ENCODE data around the gene TMEM165.

Gene TMEM165

GRCh38 chr4:55405073-55405472 lies 9.3 kb downstream of the TMEM165 start:
- ATAC-seq (ENCODE audit: low read depth) (no peak), DNase-seq (ENCODE audit: low spot score in 2 of 2) (no peak)
- Mint-ChIP-seq H3K36me3 (peaks cover 21% of the 10 kb centered on the region), H3K4me3 (no peak overlapping the region), H3K4me1 (peaks cover 31% of the 10 kb centered on the region), H3K27me3 (no peaks in the 10 kb centered on the region), H3K27ac (peak overlapping the region; percentile 20), H3K9me3 (no peaks in the 10 kb centered on the region)

DNA sequence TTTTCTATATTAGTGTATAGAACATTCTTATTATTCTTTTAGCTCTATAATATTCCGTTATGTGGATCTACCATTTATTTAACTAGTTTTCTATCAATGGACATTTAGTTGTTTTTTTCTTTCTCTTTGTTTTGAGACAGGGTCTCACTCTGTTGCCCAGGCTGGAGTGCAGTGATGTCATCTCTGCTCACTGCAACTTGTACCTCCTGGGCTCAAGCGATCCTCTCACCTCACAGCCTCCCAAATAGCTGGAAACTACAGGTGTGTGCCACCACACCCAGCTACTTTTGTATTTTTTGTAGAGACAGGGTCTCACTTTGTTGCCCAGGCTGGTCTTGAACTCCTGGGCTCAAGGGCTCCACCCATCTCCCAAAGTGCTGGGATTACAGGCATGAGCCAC lies 10.8 kb downstream of the TMEM165 start:
- Mint-ChIP-seq H3K4me1 (peaks cover 28% of the 10 kb centered on the region), H3K27ac (no peak overlapping the region), H3K4me3 (no peak overlapping the region), H3K27me3 (no peaks in the 10 kb centered on the region), H3K36me3 (peaks cover 19% of the 10 kb centered on the region), H3K9me3 (no peaks in the 10 kb centered on the region)
- ATAC-seq (ENCODE audit: low read depth) (no peak), DNase-seq (ENCODE audit: low spot score in 2 of 2) (no peak)

GRCh38 chr4:55407119-55407518 lies 11.4 kb downstream of the TMEM165 start:
- peaks cover 28% of the 10 kb centered on the region for H3K4me1 Mint-ChIP-seq
- no peak overlapping the region for H3K27ac Mint-ChIP-seq
- H3K27me3 Mint-ChIP-seq, result no peaks in the 10 kb centered on the region
- no peaks in the 10 kb centered on the region for H3K9me3 Mint-ChIP-seq
- ATAC-seq (ENCODE audit: low read depth) (no peak), DNase-seq (ENCODE audit: low spot score in 2 of 2) (no peak)
- no peak overlapping the region for H3K4me3 Mint-ChIP-seq
- H3K36me3 Mint-ChIP-seq, result peaks cover 19% of the 10 kb centered on the region

DNA sequence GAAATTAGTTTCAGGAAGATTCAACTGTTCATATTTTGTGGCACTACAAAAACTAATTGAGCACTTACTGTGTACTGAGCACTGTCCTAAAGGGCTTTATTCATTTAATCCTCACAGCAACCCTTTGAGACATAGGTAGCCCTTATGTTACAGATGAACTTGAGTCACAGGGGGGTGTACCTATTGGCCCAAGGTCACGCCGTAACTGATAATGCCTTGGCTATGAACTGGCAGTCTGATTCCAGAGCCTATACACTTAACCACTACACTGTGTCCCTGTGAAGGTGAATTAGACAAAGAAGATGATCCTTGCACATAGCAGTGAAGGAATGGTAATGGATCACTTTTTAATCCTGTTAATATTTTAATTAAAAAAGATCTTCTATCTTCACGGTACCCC lies 12.0 kb downstream of the TMEM165 start:
- Mint-ChIP-seq H3K4me3 (no peak overlapping the region), H3K27ac (no peak overlapping the region), H3K27me3 (no peaks in the 10 kb centered on the region)

GRCh38 chr4:55409468-55410171 lies 13.9 kb downstream of the TMEM165 start:
- Mint-ChIP-seq H3K4me1 (peaks cover 23% of the 10 kb centered on the region), H3K27ac (peak overlapping the region; percentile 80), H3K4me3 (peak overlapping the region; percentile 44), H3K27me3 (no peaks in the 10 kb centered on the region), H3K36me3 (peaks cover 13% of the 10 kb centered on the region), H3K9me3 (no peaks in the 10 kb centered on the region)
- DNase-seq (ENCODE audit: low spot score in 2 of 2) (peak; percentile 51 to 57), ATAC-seq (ENCODE audit: low read depth) (peak; percentile 96)

More for the DNA sequence above, 12.0 kb downstream of the TMEM165 start:
- Mint-ChIP-seq H3K36me3 (peaks cover 19% of the 10 kb centered on the region), H3K9me3 (no peaks in the 10 kb centered on the region), H3K4me1 (peaks cover 28% of the 10 kb centered on the region)
- no peak for DNase-seq (ENCODE audit: low spot score in 2 of 2)
- ATAC-seq (ENCODE audit: low read depth), result no peak

DNA sequence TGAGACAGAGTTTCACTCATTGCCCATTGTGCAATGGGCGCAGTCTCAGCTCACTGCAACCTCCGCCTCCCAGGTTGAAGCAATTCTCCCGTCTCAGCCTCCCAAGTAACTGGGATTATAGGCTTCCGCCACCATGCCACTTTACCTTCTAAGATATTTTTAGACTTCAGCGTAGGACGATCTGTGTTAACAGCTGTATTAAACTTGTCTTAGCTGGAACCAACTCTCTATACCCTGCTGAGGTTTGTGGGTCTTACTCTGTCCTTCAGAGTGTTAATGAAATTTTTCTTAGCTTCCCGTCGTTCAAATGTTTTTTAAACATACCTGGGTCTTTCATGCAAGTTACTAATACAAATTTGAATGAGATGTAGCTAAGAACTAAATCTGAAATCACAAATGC lies 14.7 kb downstream of the TMEM165 start:
- Mint-ChIP-seq H3K27me3 (no peaks in the 10 kb centered on the region), H3K4me3 (no peak overlapping the region), H3K27ac (peak overlapping the region; percentile 80), H3K9me3 (no peaks in the 10 kb centered on the region), H3K4me1 (peaks cover 21% of the 10 kb centered on the region), H3K36me3 (peaks cover 12% of the 10 kb centered on the region)
- ATAC-seq (ENCODE audit: low read depth), result no peak
- DNase-seq (ENCODE audit: low spot score in 2 of 2), result no peak

DNA sequence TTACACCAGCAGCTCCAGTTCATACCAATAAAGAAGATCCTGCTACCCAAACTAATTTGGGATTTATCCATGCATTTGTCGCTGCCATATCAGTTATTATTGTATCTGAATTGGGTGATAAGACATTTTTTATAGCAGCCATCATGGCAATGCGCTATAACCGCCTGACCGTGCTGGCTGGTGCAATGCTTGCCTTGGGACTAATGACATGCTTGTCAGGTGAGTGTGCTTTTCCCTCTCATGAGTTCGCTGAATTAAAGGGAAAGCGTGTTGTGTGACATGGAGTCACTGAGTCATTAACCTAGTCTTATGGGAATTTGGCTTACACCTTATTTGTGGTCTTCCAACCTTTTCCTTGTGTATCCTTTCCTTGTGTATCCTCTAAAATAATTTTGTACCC lies 15.9 kb downstream of the TMEM165 start:
- H3K36me3 Mint-ChIP-seq, result peaks cover 5% of the 10 kb centered on the region
- H3K27me3 Mint-ChIP-seq, result no peaks in the 10 kb centered on the region
- H3K27ac Mint-ChIP-seq, result no peak overlapping the region
- DNase-seq (ENCODE audit: low spot score in 2 of 2), result no peak
- H3K4me3 Mint-ChIP-seq, result no peak overlapping the region
- no peak for ATAC-seq (ENCODE audit: low read depth)
- H3K9me3 Mint-ChIP-seq, result no peaks in the 10 kb centered on the region
- H3K4me1 Mint-ChIP-seq, result peaks cover 14% of the 10 kb centered on the region

DNA sequence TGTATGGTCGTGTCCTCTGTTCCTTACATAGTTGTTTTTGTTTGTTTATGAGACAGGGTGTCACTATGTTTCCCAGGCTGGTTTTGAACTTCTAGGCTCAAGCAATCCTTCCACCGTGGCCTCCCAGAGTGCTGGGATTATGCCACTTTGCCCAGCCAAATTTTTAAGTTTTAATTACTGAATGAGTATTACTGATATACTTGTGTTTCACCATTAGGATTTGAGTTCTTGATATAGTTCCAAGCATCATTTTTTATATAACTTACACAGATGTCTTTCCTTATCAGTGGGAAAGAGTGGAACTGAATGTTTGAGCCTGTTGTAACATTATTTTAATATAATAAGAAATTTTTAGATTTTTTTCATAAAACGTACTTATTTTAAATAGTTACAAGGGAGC lies 20.4 kb downstream of the TMEM165 start:
- H3K27me3 Mint-ChIP-seq, result no peaks in the 10 kb centered on the region
- no peaks in the 10 kb centered on the region for H3K9me3 Mint-ChIP-seq
- no peak for ATAC-seq (ENCODE audit: low read depth)
- H3K27ac Mint-ChIP-seq, result peak overlapping the region; percentile 57
- H3K4me3 Mint-ChIP-seq, result no peak overlapping the region
- no peaks in the 10 kb centered on the region for H3K4me1 Mint-ChIP-seq
- H3K36me3 Mint-ChIP-seq, result peaks cover 10% of the 10 kb centered on the region
- no peak for DNase-seq (ENCODE audit: low spot score in 2 of 2)

- H3K4me3 Mint-ChIP-seq, result no peak overlapping the region
- peaks cover 22% of the 10 kb centered on the region for H3K36me3 Mint-ChIP-seq
- peak overlapping the region; percentile 58 for H3K27ac Mint-ChIP-seq
- no peak for ATAC-seq (ENCODE audit: low read depth)
- no peak for DNase-seq (ENCODE audit: low spot score in 2 of 2)
- no peaks in the 10 kb centered on the region for H3K9me3 Mint-ChIP-seq
- no peaks in the 10 kb centered on the region for H3K27me3 Mint-ChIP-seq
- H3K4me1 Mint-ChIP-seq, result peaks cover 8% of the 10 kb centered on the region
These were observed 29.0 kb downstream of the TMEM165 start for GRCh38 chr4:55424791-55425190.

DNA sequence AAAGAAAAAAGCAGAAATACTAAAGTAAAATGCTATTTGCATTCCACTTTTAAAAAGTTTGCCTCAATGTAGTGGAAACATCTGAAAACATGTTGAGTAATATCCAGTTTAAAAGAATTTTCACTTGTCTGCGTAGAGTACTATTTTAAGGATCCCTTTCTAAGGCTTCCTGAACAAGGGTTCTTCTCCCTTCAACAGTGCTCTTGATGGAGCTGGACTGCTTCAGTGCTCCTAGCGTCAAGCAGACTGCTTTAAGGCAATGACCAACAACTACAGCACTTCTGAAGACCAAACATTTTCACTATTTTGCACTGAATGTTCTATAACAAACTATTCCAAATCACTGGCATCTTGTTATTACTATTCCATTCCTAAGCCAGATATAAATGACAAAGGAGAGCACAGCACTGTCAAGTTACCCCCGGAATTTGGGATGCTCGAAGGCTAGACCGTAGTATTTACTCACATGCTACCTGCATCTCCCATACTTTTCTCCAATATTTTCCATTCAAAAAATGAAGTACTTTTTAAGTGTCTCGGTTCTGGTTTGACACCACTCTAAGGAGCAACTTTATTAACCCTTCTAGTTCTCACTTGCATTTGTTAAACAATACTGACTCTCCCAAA lies 36.1 kb downstream of the TMEM165 start:
- Mint-ChIP-seq H3K9me3 (no peaks in the 10 kb centered on the region), H3K4me3 (no peak overlapping the region), H3K36me3 (no peaks in the 10 kb centered on the region), H3K4me1 (peaks cover 6% of the 10 kb centered on the region), H3K27ac (peak overlapping the region; percentile 19), H3K27me3 (no peaks in the 10 kb centered on the region)
- DNase-seq (ENCODE audit: low spot score in 2 of 2) (no peak), ATAC-seq (ENCODE audit: low read depth) (no peak)

GRCh38 chr4:55435141-55435841 lies 39.5 kb downstream of the TMEM165 start:
- Mint-ChIP-seq H3K27ac (peak overlapping the region; percentile 84), H3K4me1 (peaks cover 6% of the 10 kb centered on the region), H3K36me3 (peaks cover 12% of the 10 kb centered on the region), H3K9me3 (no peaks in the 10 kb centered on the region), H3K4me3 (no peak overlapping the region), H3K27me3 (no peaks in the 10 kb centered on the region)
- ATAC-seq (ENCODE audit: low read depth) (no peak), DNase-seq (ENCODE audit: low spot score in 2 of 2) (no peak)

GRCh38 chr4:55437356-55437796 lies 41.6 kb downstream of the TMEM165 start:
- Mint-ChIP-seq H3K4me1 (peaks cover 10% of the 10 kb centered on the region), H3K4me3 (no peak overlapping the region), H3K9me3 (no peaks in the 10 kb centered on the region), H3K36me3 (peaks cover 17% of the 10 kb centered on the region), H3K27me3 (no peaks in the 10 kb centered on the region), H3K27ac (peak overlapping the region; percentile 17)
- ATAC-seq (ENCODE audit: low read depth) (no peak), DNase-seq (ENCODE audit: low spot score in 2 of 2) (no peak)

DNA sequence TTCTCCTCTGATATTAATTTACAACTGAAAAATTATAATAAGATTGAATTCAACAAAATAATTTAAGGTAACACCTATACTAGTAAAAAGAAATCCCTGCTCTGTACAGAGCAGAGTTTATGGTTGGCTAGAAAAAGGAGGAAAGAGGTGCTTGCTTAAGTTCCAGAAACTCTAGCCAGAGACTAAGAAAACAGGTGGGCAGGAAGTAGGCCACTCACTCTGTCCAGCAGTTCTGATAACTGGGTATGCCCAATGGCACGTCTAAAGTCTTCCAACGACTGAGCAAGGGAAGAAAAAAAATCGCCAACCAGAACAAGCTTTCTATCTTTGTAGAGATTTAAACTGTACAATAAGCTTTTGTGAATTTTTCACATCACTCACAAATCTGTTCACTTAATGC lies 42.1 kb downstream of the TMEM165 start:
- ATAC-seq (ENCODE audit: low read depth), result no peak
- H3K27me3 Mint-ChIP-seq, result no peaks in the 10 kb centered on the region
- no peaks in the 10 kb centered on the region for H3K9me3 Mint-ChIP-seq
- DNase-seq (ENCODE audit: low spot score in 2 of 2), result no peak
- peaks cover 17% of the 10 kb centered on the region for H3K36me3 Mint-ChIP-seq
- peaks cover 10% of the 10 kb centered on the region for H3K4me1 Mint-ChIP-seq
- H3K4me3 Mint-ChIP-seq, result no peak overlapping the region
- peak overlapping the region; percentile 17 for H3K27ac Mint-ChIP-seq

DNA sequence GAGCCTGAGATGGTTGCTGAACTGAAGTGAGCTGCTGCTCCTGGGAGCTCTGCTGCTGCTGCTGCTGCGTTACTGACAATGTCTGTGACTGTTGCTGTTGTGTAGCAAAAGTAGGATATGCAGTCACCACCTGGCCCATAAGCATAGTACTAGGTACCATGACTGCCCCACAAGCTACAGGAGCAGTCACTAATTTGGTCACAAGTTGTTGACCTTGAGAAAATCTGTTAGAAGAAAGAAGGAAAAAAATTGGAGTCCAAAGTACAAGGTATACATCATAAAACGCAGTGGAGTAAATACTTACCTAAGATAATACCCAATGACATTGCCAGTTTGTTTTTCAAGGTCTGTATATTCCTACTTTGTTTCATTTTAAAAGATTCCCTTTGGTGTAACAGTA lies 42.6 kb downstream of the TMEM165 start:
- Mint-ChIP-seq H3K27me3 (no peaks in the 10 kb centered on the region), H3K36me3 (peaks cover 17% of the 10 kb centered on the region), H3K27ac (peak overlapping the region; percentile 58), H3K9me3 (no peaks in the 10 kb centered on the region), H3K4me3 (no peak overlapping the region), H3K4me1 (peaks cover 10% of the 10 kb centered on the region)
- ATAC-seq (ENCODE audit: low read depth) (no peak), DNase-seq (ENCODE audit: low spot score in 2 of 2) (no peak)

All from memory B cell (primary cell).